Activated naive CD4-positive, alpha-beta T cell treated with anti-CD3 and anti-CD28 coated beads, Interleukin-2, amount 50 U/mL, for 24 hours (primary cell): Measurements from ENCODE around the gene C1QTNF9B.

Source experiments
- H3K27ac Mint-ChIP-seq: one replicate; pipeline ENCODE4 v1.8.0; 2021; ENCODE audit warnings: mild to moderate bottlenecking, mixed read lengths
- H3K27me3 Mint-ChIP-seq: one replicate; pipeline ENCODE4 v1.8.0; 2021; ENCODE audit warnings: mixed read lengths
- H3K36me3 Mint-ChIP-seq: one replicate; pipeline ENCODE4 v1.8.0; 2021; ENCODE audit warnings: mixed read lengths
- H3K4me1 Mint-ChIP-seq: one replicate; pipeline ENCODE4 v1.8.0; 2021; ENCODE audit warnings: mixed read lengths
- H3K4me3 Mint-ChIP-seq: one replicate; pipeline ENCODE4 v1.8.0; 2021; ENCODE audit warnings: mild to moderate bottlenecking, mixed read lengths
- H3K9me3 Mint-ChIP-seq: one replicate; pipeline ENCODE4 v1.8.0; 2021; ENCODE audit warnings: mixed read lengths

C1QTNF9B gene

DNA sequence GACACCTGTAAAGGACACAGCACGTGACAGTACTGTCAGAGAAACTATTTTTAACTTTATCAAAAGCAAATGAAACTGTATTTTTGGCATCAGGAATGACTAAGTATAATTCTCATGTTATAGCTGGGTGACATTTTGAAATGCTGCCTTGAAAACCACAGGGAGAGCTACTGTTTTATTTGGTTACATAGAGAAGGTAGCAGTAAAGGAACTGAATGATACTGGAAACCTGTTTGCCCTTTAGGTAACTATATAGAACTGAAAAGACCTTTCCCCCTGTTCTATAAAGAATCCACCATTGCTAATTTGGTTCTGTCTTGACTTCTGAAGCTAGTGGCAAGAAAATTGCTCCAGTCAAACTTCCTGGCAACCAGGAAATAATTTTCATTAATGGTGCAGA lies 47.2 kb downstream of the C1QTNF9B start:
- H3K36me3 Mint-ChIP-seq = peaks cover 9% of the 10 kb centered on the region
- no peaks in the 10 kb centered on the region for H3K9me3 Mint-ChIP-seq
- H3K4me3 Mint-ChIP-seq = no peak overlapping the region
- no peaks in the 10 kb centered on the region for H3K4me1 Mint-ChIP-seq
- H3K27ac Mint-ChIP-seq = no peak overlapping the region
- no peaks in the 10 kb centered on the region for H3K27me3 Mint-ChIP-seq

DNA sequence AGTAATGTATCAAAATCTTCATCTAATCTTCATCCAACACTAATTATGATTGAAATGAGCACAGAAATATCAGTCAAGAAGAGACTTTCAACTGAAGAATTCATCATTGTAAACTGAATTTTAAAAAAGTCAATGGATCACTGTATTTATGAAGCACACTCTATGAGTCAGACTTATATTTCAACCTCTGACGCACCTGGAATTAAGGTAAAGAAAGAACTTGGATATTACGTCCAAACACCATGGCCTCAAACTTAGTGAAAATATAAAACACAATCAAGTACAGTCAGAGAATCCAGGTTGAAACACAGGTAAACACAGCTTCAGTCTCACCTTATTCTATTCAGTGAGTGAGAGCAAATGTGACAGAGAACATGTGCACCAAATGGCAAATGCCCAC lies 47.6 kb downstream of the C1QTNF9B start:
- no peak overlapping the region for H3K27ac Mint-ChIP-seq
- no peak overlapping the region for H3K4me3 Mint-ChIP-seq
- H3K4me1 Mint-ChIP-seq = no peaks in the 10 kb centered on the region
- no peaks in the 10 kb centered on the region for H3K9me3 Mint-ChIP-seq
- peaks cover 9% of the 10 kb centered on the region for H3K36me3 Mint-ChIP-seq
- no peaks in the 10 kb centered on the region for H3K27me3 Mint-ChIP-seq

- Mint-ChIP-seq H3K9me3 (no peaks in the 10 kb centered on the region), H3K4me3 (no peak overlapping the region), H3K36me3 (peaks cover 7% of the 10 kb centered on the region), H3K27me3 (no peaks in the 10 kb centered on the region), H3K4me1 (peaks cover 7% of the 10 kb centered on the region), H3K27ac (no peak overlapping the region)
These were observed 48.6 kb downstream of the C1QTNF9B start for GRCh38 chr13:23848646-23849141.

DNA sequence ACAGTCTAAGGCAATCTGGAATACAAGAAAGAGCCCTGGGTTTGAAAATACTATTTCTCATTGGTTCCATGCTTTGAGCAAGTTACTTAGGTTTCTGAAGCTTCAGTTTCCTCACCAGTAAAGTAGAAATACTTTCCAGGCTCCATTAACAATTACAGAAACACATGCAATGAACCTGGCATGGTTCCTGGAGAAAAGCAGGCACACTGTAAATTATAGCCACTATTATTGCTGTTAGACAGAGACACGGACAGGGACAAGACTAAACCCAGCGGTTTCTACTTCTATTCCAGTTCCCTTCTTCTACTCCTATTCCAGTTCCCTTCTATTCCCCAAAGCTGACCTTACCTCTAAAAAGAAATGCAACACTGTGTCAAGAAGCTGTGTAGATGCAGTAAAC lies 49.3 kb downstream of the C1QTNF9B start:
- Mint-ChIP-seq H3K9me3 (no peaks in the 10 kb centered on the region), H3K27me3 (no peaks in the 10 kb centered on the region), H3K36me3 (peaks cover 8% of the 10 kb centered on the region), H3K4me1 (peaks cover 10% of the 10 kb centered on the region), H3K27ac (no peak overlapping the region), H3K4me3 (no peak overlapping the region)

GRCh38 chr13:23847497-23847896 lies 49.8 kb downstream of the C1QTNF9B start:
- Mint-ChIP-seq H3K27ac (no peak overlapping the region), H3K9me3 (no peaks in the 10 kb centered on the region), H3K4me3 (no peak overlapping the region), H3K4me1 (peaks cover 10% of the 10 kb centered on the region), H3K27me3 (no peaks in the 10 kb centered on the region), H3K36me3 (peaks cover 9% of the 10 kb centered on the region)

DNA sequence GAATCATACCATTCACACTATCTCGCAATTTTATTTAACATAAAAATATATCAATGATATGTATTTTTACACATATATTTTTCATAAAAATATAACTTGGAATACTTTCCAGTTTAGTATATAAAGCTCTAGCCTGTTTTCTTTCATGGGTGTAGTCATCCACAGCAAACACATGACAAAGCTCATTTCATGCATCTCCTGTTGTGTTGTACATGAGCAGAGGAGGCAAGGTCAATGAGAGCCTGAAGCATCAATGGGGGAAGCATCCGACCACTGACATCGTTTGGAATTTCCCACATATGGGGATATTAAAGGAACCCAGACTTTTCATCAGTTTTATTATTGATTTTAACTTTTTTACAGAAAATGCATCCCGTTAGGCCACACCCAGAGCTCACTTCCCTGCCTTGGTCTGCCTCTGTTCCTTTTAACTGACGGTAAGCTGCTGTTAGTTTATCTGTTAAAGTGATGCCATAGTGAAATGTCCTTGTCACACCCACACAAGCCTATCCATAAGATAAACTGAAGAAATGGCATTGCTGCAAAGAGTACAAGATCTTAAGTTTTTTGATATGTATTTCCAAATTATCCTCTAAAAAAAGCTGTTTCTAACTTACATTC lies 52.1 kb downstream of the C1QTNF9B start:
- peaks cover 10% of the 10 kb centered on the region for H3K4me1 Mint-ChIP-seq
- no peaks in the 10 kb centered on the region for H3K27me3 Mint-ChIP-seq
- H3K9me3 Mint-ChIP-seq = no peaks in the 10 kb centered on the region
- no peak overlapping the region for H3K4me3 Mint-ChIP-seq
- no peak overlapping the region for H3K27ac Mint-ChIP-seq
- peaks cover 12% of the 10 kb centered on the region for H3K36me3 Mint-ChIP-seq

GRCh38 chr13:23844132-23844531 lies 53.2 kb downstream of the C1QTNF9B start:
- Mint-ChIP-seq H3K27me3 (no peaks in the 10 kb centered on the region), H3K9me3 (no peaks in the 10 kb centered on the region), H3K4me3 (no peak overlapping the region), H3K27ac (no peak overlapping the region), H3K36me3 (peaks cover 17% of the 10 kb centered on the region), H3K4me1 (peaks cover 10% of the 10 kb centered on the region)

DNA sequence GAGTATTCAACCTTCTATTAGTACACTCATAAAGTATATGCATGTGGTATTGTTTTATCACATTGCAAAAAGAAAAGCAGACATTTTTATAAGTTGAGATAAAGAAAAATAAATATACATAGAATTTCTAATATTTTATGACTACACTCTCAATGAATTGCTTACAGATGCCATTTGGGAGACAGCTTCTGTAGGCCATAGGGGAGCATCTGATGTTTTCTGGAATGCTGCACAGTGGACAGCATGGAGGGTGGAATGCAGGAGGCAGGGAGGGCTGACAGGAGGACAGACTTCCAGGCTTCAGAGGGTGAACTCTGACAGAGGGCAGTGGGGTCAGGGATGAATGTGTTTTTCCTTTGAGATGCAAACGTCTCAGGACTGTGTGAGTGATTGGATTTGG lies 53.9 kb downstream of the C1QTNF9B start:
- peaks cover 16% of the 10 kb centered on the region for H3K36me3 Mint-ChIP-seq
- no peaks in the 10 kb centered on the region for H3K27me3 Mint-ChIP-seq
- no peaks in the 10 kb centered on the region for H3K9me3 Mint-ChIP-seq
- no peak overlapping the region for H3K4me3 Mint-ChIP-seq
- H3K4me1 Mint-ChIP-seq = peaks cover 10% of the 10 kb centered on the region
- no peak overlapping the region for H3K27ac Mint-ChIP-seq

DNA sequence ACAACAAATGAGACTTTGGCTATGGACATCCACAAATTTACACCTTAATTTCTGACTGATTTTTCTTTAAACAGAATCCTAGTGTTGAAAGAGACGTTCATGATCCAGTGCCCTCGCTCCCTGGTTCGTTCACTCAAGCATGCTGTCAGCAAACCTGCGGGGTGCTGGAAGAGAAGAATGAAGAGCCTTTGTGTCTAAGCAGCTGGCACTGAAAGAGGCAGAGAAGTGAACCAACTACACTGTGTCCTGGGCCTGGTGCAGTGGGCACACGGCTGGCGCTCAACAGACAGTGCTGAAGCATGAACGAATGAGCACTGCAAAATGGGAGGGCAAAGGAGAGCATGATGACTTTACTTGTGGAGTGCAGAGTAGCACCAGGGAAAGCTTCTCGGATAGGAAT lies 54.9 kb downstream of the C1QTNF9B start:
- Mint-ChIP-seq H3K27ac (no peak overlapping the region), H3K4me3 (no peak overlapping the region), H3K27me3 (no peaks in the 10 kb centered on the region), H3K9me3 (no peaks in the 10 kb centered on the region), H3K36me3 (peaks cover 18% of the 10 kb centered on the region), H3K4me1 (peaks cover 10% of the 10 kb centered on the region)
